ENCODE data around the gene AKT3.

GRCh38 chr1:243471026-243471685 is 378.9 kb downstream of the AKT3 start:
- TF ChIP-seq CTCF (IDR thresholded peaks at IDR 0.05) (no peak), POLR2A (IDR thresholded peaks at IDR 0.05) (no peak)

Data from heart left ventricle (tissue), 13 donors.